ENCODE measurements around the gene MMADHC.

Gene MMADHC

DNA sequence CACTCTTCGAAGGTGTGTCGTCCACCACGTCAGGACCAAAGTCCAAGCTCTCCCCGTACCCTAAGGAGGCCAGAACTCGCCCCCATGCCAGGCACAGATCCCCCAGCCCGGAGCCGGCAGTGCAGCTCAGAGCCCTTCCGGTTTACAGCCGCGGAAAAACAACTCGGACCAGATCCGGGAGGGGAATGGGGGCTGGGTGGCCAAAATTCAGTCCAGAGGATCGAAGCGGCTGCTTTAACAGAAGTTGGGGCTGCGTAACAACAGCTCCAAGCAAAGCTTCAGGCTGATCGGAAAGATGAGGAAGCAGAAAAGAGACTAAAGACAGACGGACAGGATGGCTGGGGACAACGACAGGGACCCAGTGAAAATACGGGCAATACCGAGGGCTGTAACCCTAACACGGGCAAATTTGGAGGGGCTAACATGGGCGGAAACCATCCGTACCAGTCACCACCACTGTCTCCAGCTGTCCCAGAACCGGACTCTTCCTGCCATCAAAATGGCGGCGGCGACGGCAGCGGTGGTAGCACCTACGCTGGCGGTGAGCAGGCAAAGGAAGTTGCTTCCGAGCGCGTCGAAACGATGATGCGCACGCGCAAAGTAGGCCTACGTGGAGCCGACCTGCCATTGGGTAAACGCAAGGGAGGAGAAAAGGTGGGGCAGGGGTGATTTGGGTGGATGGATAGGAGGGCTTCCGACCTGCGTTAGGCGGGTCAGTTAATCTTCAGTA lies at the start of gene MMADHC:
Gene MMADHC, minus strand, starts transcription at position 556 of the 730 bp plus-strand sequence. CDS start 678 bp downstream, outside the sequence.
- peak; percentile 89 for DNase-seq

DNA sequence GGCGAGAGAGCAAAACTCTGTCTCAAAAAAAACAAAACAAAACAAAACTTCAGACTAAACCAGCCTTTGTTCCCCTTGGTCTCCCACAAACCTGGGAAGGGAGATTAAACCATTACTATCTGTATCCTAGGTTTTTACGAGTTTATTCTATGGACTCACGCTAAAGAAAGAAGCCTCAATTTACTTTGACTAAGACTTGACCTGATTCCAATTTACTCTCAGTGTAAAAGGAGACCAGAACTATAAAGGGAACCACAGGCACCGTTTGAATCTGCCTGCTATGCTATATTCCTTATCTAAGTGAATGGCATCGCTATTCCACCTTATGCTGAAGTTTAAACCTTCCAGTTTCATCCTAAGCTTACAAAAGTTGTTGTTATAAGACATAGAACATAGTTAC lies 46.5 kb upstream of the MMADHC start:
- no peak for DNase-seq

DNA sequence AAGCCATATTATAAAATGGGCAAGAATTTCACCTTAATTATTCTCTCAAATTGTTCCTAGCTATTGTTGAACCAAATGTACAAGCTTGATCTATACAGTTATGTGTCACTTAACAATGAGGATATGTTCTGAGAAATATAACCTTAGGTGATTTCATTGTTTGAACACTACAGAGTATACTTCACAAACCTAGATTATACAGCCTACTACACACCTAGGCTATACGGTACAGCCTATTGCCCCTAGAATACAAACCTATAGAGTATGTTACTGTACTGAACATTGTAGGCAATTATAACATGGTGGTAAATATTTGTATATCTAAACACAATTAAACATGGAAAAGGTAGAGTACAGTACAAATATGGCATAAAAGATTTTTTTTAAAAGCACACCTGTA lies 42.9 kb upstream of the MMADHC start:
- DNase-seq, result no peak

DNA sequence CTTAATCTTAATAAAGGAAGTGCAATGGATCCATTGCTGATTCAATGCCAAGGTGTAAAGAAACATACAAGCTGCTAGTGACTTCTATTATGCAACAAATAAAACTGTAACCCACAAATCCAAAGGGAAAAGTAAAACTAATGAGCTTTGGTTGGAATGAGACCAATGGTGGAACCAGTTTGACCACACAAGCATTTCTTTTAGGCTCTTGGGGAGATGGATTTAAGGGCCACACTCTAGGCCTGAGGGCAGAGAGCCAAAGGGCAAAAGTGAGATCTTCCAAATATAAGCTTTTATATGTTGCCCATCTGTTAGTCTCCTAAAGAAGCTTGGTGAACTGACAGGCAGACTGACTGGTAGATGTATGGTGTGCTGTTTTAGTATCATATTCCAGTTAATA lies 41.5 kb upstream of the MMADHC start:
- DNase-seq, result no peak

DNA sequence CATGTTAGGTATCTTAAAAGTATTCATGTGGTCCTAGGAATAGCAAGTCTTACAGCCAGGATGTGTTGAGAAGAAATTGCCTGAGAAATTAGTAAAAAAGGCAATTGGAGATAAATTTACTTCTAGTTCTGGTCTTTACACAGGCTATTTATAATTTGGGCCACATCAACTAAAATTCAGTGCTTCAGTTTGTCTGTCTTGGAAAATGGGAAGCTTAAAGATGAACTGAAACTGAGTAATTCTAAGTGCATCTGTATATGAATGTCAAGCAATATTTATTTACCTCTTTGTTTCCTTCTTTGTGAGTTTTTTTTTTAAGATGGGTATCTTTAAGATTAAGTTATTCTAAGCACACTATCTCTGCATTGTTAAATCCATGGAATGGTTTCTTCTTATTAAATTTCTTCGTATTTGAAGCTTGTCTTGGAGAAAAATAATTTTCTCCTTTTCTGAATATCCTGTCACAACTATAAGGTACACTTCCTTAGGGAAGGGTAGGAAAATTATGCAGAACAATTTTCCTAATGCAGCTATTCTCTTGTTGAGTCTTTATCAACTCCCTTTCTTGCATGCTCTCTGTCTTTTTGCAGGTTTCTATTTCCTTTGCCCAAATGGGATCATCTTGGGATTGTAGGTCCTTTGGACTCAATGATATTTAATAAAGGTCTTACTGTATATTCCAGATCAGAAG lies 39.7 kb upstream of the MMADHC start:
- DNase-seq, result no peak

DNA sequence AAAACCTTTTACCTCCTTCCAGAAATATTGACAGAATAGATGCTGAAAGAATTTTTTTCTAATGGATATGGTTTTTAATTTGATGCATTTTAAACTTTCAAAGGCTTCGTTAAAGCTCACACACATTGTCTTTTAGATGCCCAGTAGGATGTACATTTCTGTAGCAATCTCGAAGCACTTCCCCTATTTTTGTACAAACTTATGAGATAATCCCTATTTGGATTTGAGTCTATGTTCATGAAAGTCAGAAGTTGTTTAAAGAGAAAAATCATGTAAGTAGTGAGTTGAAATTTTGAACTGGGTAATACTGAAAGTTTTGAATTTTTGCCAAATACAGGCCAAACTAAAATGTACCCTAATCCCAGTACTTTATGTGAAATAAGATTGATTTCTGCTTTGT lies 38.1 kb upstream of the MMADHC start:
- DNase-seq, result no peak

DNA sequence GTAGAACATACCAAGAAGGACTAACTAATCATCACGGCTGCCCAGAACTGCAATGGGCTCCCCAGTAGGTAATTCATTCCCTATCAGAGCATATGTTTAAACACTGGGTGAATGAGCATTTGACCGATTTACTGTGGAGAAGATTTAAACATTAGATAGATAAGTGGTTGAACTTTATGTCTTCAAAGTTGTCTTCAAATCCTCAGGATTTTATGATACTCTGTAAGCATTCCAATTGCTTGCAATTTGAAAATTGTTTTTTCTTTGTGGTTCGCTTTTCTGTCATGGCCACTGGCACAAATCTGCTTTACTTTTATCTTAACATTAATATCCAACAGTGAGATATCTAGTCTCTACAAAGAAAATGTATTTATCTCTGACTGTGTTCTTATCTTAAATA lies 37.7 kb upstream of the MMADHC start:
- no peak for DNase-seq

DNA sequence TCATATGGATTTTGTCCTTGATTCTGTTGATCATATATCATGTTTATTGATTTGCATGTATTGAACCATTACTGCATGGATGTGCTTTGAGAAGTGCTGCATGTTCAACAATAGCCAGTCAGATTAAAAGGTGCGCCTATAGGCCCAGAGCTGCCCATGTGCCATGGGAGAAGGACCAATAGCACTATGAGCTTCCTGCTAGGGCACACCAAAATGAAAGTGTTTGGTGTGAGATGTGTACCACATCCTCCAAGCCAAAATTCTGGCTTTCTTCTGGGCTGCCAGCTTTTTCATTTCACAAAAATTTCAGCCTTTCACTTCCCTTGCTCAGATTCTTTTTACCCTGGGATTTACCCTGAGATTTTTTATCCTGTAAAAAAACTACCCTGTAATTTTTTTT lies 34.8 kb upstream of the MMADHC start:
- DNase-seq, result no peak

DNA sequence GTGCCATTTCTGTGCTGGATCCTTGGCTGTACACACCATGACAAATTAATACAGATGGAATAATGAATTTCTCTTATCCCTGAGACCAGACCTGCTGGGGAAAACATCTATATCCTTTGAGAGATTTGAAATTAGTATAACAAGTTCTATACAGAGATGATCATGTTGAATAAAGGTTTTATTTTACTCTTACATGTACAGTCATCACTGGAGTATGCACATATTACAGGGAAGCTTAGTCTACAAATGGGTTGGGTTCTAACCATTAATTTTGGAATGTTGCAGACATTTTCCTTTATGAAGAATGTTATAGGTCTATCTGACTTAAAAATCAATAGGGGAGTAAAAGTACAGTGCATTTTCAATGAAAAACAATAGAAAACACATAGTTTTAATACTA lies 29.9 kb upstream of the MMADHC start:
- DNase-seq, result no peak

DNA sequence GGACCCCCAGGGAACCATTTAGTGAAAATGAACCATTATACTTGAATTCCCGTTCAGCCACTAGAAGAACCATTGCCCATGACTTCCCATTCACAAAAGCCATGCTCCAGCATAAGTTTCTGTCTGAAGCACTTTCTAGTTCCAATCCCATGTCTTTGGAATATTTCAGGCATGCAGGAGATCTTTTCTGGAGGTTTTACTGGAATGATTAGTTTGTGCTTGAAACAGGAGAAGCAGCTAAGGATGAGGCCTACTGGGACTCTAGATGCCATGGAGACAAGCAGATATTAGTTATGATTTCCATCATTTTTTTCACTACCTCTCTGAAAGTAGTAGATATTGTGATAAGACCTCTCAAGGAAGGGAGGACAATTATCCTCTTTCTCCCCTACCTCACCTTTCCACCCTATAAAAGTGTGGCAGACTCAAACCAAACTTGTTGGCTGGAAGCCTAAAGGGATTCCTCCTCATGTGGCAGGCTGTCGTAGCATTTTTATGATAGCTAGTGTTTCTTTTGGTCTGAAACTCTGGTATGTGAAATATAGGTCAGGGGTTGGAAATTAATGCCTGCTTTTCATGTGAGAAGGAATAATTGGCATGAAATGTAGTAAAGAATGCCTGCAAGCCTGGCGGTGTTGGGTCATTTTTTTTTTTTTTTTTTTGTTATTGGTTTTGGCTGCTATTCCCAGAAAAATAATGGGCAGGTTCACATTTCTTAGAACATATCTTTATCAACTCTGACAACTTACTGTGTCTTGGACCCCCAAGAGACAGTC lies 29.3 kb upstream of the MMADHC start:
- no peak for DNase-seq

DNA sequence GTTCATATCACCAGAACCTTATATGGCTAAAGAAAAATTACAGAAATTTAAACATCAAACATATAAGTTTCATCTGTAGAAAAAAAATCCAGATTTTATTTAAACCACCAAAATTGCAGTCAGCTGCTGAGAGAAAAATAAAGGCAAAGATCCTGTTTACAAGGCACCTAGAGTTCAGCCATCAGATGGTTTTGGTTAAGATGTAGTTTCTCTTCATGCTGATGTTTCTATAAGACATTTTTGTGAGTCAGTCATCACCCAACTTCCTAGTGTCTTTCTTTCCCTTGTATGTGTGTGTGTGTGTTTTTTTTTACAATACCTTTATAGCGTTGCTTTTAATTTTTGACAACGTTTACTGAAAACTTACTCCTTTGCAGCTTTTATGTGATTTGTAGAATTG lies 26.1 kb upstream of the MMADHC start:
- no peak for DNase-seq

DNA sequence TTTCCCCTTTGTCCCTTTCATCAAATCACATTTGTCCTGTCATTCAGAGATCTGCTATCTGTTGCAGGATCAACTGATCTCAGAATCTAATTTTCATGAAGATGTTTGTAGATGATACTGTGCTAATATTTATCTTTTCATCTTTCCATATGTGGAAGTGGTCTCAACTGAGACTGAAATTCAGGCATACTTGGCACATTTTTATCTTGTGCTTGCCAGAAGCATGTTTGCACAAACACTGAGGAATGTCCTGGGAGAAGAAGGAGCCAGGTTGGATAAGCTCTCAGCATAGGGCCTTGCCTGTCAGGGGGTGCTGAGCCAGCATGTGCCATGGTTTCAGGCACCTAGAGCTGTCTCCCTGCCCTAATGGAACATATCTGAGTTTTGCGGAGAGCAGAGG lies 24.5 kb upstream of the MMADHC start:
- no peak for DNase-seq

DNA sequence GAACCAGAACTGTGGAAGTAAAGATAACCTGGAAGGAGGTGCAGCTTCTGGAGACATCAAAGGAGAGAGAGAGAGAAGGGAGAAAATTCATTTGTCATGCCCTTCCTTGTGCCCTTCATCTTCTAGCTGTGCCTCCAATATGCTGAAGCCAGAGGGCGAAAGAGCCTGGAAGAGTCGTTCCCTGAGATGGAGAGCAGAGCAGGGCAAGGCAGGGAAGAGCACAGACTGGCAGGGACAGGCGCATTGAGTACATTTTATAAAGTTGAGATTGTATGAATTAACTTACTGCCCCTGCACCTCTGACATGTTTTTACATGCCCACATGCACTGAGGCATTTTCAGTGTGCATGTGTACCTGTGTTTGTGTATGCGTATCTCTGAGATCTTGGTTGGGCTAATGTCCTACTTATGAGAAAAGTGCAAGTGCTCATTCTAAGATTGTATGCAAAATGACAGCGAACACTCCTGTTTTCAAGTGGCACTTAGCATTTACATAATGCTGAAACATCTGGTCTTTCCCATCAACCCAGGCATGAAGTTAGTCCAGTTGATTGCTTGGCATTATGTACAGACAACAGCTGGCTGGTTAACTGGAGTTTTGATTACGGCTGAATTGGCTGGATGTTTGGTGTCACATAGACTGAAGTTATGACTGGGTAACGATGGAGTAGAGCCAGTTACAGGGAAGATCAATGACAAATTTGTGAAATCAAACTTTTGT lies 23.7 kb upstream of the MMADHC start:
- DNase-seq, result peak; percentile 30

DNA sequence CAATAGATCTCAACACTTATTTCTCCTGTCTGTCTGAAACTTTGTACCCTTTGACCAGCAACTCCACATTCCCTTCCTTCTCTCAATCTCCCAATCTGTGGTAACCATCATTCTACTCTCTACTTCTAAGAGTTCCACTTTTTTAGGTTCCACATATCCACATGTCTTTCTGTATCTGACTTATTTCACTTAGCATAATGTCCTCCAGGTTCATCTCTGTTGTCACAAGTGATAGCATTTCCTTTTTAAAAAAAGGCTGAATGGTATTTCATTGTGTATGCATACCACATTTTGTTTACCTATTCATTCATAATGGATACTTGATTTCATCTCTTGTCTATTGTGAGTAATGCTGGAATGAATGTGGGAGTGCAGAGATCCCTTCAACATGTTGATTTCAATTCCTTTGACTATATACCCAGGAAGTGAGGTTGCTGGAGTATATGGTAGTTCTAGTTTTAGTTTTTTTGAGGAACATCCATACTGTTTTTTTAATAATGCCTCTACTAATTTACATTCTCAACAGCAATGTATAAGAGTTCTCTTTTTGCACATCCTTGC lies 18.8 kb upstream of the MMADHC start:
- no peak for DNase-seq

DNA sequence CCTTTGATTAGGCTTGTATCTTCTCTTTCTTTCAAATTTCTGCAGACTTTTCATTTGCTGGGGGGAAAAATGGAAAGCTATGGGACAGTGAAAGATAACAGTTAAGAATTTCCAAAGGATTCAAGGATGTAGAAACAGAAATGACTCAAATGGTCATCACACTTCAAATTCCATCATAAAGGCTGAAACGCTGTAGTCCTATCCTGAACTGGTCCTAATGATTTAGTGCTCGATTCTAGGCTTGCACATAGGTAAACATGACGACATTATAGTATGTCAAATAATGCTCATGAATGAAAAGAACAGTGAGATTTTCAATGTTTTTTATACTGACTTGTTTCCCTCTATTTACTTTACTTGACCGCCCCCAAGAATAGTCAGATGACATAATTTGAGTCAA lies 15.7 kb upstream of the MMADHC start:
- DNase-seq, result no peak

DNA sequence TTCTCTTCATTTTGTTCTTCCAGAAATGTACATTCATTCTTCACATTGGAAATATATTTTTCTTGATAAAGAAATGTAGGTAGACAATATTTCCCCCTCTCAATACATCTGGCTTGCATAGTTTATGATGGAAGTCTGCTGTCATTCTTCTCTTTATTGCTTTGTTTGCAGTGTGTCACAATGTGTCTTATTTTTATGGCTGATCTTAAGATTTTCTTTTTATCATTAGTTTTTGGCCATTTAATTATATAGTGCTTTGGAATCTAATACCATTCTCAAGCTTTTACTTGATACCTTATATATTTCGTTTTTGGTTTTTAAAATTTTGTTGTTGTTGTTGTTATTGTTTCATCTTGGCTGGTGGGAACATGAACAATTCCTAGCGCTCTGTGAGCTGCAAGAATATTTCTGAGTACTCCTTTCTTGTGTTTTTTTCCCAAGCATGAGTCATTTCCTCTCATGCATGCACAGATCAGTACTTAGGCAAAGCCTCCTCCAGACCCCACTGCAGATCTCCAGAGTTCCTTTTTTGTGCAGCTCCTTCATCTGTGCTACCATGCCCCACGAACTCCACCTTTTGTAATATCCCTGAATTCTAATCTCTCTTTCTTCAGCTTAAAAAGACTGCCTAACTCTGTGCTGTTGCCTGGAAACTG lies 13.7 kb upstream of the MMADHC start:
- no peak for DNase-seq

DNA sequence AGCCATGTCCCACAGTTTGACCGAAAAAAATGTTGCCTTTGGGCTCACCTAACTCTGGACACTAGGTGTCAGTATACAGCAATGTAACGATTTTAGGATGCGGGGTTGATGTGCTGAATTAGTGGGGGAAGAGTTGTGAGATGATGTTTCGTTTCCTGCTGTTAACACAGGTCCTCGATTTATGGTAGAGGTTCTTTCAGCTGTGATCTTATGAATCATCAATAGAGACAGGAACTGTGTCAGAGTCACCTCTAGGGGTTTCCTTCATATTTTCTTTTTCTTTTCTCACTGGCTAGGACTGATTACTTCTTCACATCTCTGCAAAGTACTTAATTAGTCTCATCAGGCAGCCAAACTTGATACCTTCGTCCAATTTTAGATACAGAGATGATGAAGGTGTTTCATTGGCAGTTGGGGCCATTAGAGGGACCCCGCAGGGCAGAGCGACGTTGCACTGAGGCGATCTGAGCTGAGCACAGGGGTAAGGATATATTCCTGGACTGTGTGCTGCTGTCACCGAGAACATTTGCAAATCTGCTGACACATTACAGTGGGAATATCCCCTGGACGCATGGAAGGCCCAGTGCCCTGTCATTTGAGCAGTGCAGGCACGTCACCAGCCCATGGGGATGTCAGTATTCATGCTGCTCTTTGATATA lies 10.2 kb upstream of the MMADHC start:
- DNase-seq, result peak; percentile 74

DNA sequence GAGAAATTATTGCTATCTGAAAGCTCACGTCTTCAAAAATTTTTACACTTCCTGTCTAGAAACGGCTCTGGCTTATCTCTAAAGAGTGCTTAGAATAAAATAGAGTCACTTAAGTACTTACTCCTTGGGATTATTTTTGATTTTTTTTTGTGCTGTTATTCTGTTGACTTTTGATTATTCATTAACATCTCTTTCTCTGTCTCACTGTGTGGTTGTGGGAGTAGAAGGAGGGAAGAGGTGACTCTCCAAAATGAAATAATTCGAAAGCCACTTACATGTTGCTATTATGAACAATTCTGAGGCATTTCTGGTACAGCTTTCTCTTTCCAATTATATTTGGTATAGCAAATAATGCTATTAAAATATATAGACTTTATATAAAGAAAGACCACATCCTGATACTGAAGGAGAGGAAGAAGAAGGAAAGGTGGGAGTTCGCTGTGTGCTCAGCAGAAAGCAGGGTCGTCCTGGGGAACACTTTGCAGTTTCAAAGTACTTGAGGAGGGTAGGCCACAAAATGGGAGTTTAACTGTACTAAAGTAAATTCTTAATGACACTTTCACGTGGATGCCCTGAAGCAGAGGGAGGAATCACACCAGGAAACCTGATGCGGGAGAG lies 9.6 kb upstream of the MMADHC start:
- DNase-seq, result no peak

DNA sequence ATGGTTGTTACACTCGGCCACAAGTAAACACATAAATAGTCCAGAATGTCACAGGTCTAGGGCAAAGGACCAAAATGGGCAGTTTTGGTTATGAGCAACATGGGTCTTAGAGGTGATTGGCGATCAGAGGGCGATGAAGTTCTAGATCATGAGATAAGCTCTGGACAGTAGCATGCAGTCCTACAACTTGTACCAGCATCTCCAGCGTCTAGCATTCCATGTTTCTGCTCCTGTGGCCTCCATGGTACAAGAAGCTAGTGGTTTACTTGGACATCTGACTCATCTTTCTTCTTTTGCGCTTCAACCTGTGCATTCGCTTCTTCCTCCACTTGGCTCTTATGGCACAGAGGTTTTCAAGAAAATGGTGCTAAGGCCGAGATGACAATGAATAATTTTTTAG lies 8.9 kb upstream of the MMADHC start:
- DNase-seq, result no peak

DNA sequence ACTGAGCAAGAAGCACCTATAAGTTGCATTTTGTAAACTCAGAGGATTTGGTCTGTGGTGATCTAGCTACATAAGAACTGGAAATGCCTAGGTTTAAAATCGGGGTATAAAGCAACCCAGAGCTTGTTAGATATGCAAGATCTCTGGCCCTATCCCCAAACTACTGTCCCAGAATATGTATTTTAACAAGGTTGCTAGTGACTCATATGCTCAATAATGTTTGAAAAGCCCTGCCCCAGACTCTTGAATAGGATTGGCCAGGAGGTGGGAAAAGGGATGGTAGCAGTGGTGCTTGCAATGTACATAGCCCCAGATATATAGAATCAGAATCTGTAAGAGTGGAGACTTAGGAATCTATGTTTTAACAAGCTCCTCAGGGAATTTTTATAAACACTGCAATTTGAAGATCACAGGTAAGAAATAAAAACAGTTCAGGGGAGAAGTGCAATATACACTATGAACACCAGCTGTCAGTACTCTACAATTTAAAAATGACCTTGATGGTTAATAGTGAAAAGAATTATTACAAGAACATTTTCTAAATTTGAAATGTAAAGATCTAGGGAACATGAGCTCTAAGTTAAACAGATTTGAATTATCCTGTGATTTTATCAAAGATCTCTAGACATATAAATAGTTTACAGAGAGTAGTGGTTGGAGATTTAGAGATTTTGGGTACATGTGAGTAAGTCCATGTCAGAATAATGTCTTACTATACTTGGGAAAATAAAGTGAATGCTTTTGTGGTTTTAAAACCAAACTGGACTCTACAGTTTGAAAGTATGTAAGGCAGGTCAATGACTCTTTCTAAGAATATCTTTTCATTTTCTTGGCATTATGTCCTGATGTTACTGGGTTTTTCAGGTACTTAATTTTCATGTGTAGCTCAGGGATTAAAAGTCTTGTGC lies 7.7 kb upstream of the MMADHC start:
- no peak for DNase-seq
